ENCODE measurements around the gene MRPL4.

DNA sequence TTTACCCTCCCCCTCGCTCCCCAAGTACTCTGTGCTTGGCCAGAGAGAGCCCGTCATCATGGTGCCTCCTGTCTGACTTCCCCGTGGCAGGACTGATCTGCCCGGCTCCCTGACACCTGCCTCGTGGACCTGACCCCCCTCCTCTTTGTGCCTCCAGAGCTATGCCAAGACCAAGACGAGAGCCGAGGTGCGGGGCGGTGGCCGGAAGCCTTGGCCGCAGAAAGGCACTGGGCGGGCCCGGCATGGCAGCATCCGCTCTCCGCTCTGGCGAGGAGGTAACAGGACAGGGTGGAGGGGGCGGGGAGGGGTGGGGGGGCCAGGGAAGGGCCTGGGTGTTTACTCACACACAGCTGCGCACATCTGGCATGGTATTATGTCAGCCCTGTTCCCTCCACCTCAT lies 4.5 kb downstream of the MRPL4 start:
- TF ChIP-seq, protein P1, sequence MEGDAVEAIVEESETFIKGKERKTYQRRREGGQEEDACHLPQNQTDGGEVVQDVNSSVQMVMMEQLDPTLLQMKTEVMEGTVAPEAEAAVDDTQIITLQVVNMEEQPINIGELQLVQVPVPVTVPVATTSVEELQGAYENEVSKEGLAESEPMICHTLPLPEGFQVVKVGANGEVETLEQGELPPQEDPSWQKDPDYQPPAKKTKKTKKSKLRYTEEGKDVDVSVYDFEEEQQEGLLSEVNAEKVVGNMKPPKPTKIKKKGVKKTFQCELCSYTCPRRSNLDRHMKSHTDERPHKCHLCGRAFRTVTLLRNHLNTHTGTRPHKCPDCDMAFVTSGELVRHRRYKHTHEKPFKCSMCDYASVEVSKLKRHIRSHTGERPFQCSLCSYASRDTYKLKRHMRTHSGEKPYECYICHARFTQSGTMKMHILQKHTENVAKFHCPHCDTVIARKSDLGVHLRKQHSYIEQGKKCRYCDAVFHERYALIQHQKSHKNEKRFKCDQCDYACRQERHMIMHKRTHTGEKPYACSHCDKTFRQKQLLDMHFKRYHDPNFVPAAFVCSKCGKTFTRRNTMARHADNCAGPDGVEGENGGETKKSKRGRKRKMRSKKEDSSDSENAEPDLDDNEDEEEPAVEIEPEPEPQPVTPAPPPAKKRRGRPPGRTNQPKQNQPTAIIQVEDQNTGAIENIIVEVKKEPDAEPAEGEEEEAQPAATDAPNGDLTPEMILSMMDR (IDR thresholded peaks at IDR 0.05) = no peak
- TF ChIP-seq EP300 (IDR thresholded peaks at IDR 0.05) (no peak), POLR2AphosphoS5 (IDR thresholded peaks at IDR 0.05) (no peak), POLR2A (IDR thresholded peaks at IDR 0.05) (no peak)
